Measurements from ENCODE around the gene DENND1A.

DENND1A gene

DNA sequence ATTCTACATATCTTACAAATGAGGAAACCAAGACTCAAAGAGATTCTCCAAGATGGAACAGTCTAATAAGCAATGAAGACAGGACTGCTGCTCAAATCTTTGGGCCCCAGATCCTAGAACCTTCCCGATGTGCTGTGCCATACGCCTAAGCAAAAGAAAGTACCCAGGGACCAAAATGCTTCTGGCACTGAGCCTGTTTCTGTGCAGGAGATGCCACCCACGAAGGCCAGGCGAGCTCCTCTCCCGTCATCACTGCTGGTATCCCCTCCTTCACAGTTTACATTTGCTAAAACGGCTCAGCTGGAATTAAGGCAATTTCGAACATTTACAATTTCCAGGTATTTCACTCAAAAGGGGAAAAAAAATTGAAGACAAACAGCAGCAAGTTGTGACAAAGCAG, 277.5 kb downstream of the DENND1A start:
- no peaks in the 10 kb centered on the region for H3K9me3 ChIP-seq
- peaks cover 0 to 7% (median 5%) of the 10 kb centered on the region in 3 donors for H3K36me3 ChIP-seq
- intact Hi-C loops (cut with DNase I; ENCODE audit: low total_unique reads), result no loop called here
- no peaks in the 10 kb centered on the region for H3K27me3 ChIP-seq
- DNase-seq, result no peak
- H3K27ac ChIP-seq, result no peak overlapping the region
- TF ChIP-seq, protein P1, sequence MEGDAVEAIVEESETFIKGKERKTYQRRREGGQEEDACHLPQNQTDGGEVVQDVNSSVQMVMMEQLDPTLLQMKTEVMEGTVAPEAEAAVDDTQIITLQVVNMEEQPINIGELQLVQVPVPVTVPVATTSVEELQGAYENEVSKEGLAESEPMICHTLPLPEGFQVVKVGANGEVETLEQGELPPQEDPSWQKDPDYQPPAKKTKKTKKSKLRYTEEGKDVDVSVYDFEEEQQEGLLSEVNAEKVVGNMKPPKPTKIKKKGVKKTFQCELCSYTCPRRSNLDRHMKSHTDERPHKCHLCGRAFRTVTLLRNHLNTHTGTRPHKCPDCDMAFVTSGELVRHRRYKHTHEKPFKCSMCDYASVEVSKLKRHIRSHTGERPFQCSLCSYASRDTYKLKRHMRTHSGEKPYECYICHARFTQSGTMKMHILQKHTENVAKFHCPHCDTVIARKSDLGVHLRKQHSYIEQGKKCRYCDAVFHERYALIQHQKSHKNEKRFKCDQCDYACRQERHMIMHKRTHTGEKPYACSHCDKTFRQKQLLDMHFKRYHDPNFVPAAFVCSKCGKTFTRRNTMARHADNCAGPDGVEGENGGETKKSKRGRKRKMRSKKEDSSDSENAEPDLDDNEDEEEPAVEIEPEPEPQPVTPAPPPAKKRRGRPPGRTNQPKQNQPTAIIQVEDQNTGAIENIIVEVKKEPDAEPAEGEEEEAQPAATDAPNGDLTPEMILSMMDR (IDR thresholded peaks at IDR 0.05), result no peak
- H3K4me3 ChIP-seq, result no peak overlapping the region
- H3K4me1 ChIP-seq, result peaks cover 0 to 6% (median 0%) of the 10 kb centered on the region in 4 donors

DNA sequence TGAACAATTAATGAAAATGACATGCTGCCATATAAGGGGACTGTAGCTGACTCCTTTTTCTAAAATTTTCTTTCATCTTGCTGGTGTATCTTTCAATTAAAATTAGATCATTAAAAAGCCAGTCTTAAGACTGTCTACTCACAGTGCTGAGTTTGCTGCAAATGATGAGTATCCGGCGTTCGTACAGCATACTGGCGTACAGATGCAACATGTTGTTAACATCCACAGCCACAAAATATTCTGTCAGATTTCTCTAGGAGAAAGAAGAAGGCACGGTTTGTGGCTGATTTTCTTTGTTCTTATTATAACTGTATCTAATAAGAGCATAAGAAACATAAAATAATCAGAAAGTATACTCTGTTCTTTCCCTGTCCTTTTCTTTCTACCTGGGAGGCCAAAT, 278.1 kb downstream of the DENND1A start:
- Histone ChIP-seq H3K27ac (no peak overlapping the region), H3K4me1 (peaks cover 0 to 2% (median 0%) of the 10 kb centered on the region in 4 donors), H3K9me3 (no peaks in the 10 kb centered on the region), H3K27me3 (no peaks in the 10 kb centered on the region), H3K4me3 (no peak overlapping the region), H3K36me3 (peaks cover 3 to 7% (median 5%) of the 10 kb centered on the region in 3 donors)
- intact Hi-C loops (cut with DNase I; ENCODE audit: low total_unique reads), result no loop called here
- TF ChIP-seq, protein P1 (IDR thresholded peaks at IDR 0.05), result no peak
- no peak for DNase-seq

DNA sequence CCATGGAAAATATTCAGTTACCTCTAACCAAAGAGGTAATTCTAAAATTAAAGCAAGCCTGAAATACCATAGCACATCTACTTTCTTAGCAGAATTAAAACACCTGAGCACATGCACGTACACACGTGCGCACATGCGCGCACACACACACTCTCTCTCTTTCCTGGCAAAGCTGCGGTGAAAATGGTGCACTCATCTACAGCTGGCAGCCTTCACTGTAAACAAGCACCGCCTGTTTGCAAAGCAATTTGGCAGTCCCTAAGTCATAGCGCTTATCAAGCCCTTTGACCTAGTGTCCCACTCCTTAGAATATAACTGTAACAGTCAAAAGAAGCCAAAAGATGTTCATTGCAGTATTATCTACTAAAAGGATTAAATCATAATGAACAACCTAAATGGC, 278.7 kb downstream of the DENND1A start:
- Histone ChIP-seq H3K9me3 (no peaks in the 10 kb centered on the region), H3K27ac (no peak overlapping the region), H3K27me3 (no peaks in the 10 kb centered on the region), H3K4me1 (no peaks in the 10 kb centered on the region), H3K36me3 (peaks cover 5 to 7% (median 7%) of the 10 kb centered on the region in 3 donors), H3K4me3 (no peak overlapping the region)
- DNase-seq, result no peak
- intact Hi-C loops (cut with DNase I; ENCODE audit: low total_unique reads), result no loop called here
- TF ChIP-seq, protein P1 (IDR thresholded peaks at IDR 0.05), result no peak

DNA sequence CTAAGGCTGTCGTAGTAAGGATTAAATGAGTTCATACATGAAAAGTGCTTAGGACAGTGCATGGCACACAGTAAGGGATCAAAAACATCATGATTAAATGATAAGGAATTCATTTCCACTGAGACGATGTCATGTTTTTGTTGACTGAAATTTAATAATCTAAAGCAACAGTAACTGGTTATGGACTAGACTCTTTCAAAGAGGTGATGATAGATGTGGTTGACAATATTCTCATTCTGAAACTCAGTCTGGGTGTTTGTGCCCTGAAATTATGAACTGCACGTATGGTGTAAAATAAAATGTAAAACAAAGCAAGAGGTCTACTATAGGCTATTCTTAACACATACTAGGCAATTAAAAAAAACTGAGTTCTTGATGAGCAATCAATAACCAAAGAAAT, 280.0 kb downstream of the DENND1A start:
- Histone ChIP-seq H3K27me3 (no peaks in the 10 kb centered on the region), H3K4me1 (no peaks in the 10 kb centered on the region), H3K4me3 (no peak overlapping the region), H3K9me3 (no peaks in the 10 kb centered on the region), H3K27ac (no peak overlapping the region), H3K36me3 (peaks cover 5 to 7% (median 7%) of the 10 kb centered on the region in 3 donors)
- intact Hi-C loops (cut with DNase I; ENCODE audit: low total_unique reads), result no loop called here
- DNase-seq, result no peak
- TF ChIP-seq, protein P1 (IDR thresholded peaks at IDR 0.05), result no peak

DNA sequence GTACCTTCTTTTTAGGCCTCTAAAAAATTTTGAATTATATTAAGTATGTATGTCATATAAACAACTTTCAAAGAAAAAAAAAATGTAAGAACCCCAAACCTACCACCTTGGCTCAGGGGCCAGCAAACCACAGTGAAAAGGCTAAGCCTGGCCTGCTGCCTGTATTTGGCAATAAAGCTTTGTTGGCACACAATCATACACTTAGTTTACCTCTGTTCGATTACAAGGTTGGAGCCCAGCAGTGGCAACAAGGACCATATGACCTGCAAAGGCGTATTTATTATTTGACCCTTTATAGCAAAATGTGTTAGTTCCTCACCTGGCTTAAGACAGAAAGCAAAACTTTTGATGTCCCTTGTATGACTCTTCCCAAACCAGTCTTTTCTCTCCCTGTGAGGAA, 282.8 kb downstream of the DENND1A start:
- peaks cover 5 to 7% (median 7%) of the 10 kb centered on the region in 3 donors for H3K36me3 ChIP-seq
- H3K4me1 ChIP-seq, result peaks cover 0 to 17% (median 9%) of the 10 kb centered on the region in 4 donors
- intact Hi-C loops (cut with DNase I; ENCODE audit: low total_unique reads), result no loop called here
- H3K9me3 ChIP-seq, result no peaks in the 10 kb centered on the region
- H3K27me3 ChIP-seq, result no peaks in the 10 kb centered on the region
- no peak for DNase-seq
- H3K27ac ChIP-seq, result no peak overlapping the region
- no peak overlapping the region for H3K4me3 ChIP-seq
- TF ChIP-seq, protein P1 (IDR thresholded peaks at IDR 0.05), result no peak

DNA sequence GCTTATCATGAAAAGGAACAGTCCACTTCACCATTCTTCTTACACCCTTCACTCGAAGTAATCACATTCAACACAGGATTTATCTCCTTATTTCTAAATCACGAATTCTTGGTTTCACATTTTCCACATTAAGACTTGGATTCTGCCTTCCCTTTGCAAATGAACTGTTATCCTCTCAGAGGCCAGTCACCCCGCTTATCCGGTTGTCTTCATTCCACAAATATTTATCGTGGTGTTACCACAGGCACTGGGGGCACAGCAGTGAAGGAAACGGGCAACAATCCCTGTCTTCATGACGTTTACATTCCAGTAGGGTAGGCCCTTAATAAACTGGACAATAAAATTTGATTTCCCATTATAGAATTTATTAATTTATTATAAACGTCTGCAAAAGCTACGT, 284.2 kb downstream of the DENND1A start:
- Histone ChIP-seq H3K36me3 (peaks cover 0 to 7% (median 0%) of the 10 kb centered on the region in 3 donors), H3K9me3 (no peaks in the 10 kb centered on the region), H3K27me3 (no peaks in the 10 kb centered on the region), H3K4me1 (peaks cover 0 to 22% (median 10%) of the 10 kb centered on the region in 4 donors), H3K27ac (no peak overlapping the region), H3K4me3 (no peak overlapping the region)
- intact Hi-C loops (cut with DNase I; ENCODE audit: low total_unique reads), result no loop called here
- TF ChIP-seq, protein P1 (IDR thresholded peaks at IDR 0.05), result no peak
- DNase-seq, result no peak

Measured in tibial artery (tissue), 4 donors.